Measurements from ENCODE around the gene GTPBP2. TPM values are rescaled to one million over a fixed set of nuclear protein-coding genes. Genes with fewer than 3 reads are reported as not detected.

Gene GTPBP2
- total RNA-seq, 2 experiments from 2014 or later: 46.2 to 55.3 TPM

GRCh38 chr6:43623880-43624785, 4.9 kb downstream of the GTPBP2 start:
- H3K4me3 Mint-ChIP-seq: no peak overlapping the region
- H3K27ac Mint-ChIP-seq: peak overlapping the region; percentile 35

DNA sequence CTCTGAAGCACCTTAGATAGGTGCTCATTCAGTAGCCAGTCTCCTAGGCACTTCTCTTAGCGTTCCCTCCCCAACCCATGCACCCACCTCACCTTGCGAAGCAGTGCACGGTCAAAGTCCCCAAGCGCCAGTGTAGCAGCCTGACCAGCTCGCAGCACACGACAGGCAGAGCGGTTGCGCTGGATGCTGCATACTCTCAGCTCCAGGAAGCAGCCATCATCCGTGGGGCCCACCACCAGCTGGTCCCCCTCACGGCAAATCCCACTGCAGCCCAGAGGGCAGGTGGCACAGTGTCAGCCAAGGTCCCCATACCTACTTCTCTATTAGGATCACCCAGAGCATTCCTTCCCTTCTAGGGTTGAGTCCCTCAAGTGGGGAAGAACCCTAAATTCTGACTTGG, 6.5 kb downstream of the GTPBP2 start:
- no peak for ATAC-seq
- H3K4me3 Mint-ChIP-seq: no peak overlapping the region
- no peak for DNase-seq
- no peaks in the 10 kb centered on the region for H3K27me3 Mint-ChIP-seq
- peaks cover 40% of the 10 kb centered on the region for H3K36me3 Mint-ChIP-seq (ENCODE audit: low read depth)
- H3K9me3 Mint-ChIP-seq: no peaks in the 10 kb centered on the region
- ChIA-PET CTCF (interaction anchor here (1.6 kb wide), 1 partner anchor 14 kb away, joined by 5 read pairs; no protein-coding TSS in a partner anchor), POLR2A (interaction anchor here (1.2 kb wide), 1 partner anchor 106 kb away, joined by 3 read pairs; the partner anchor contains the start of genes POLR1C and YIPF3)
- H3K4me1 Mint-ChIP-seq (ENCODE audit: low read depth): peaks cover 9% of the 10 kb centered on the region
- no peak for TF ChIP-seq CTCF (IDR thresholded peaks at IDR 0.05)
- no peak overlapping the region for H3K27ac Mint-ChIP-seq
- intact Hi-C loops (cut with micrococcal nuclease): no loop called here

More at GRCh38 chr6:43623880-43624785, 4.9 kb downstream of the GTPBP2 start:
- Mint-ChIP-seq H3K9me3 (no peaks in the 10 kb centered on the region), H3K36me3 (ENCODE audit: low read depth) (peaks cover 45% of the 10 kb centered on the region), H3K4me1 (ENCODE audit: low read depth) (peaks cover 18% of the 10 kb centered on the region), H3K27me3 (no peaks in the 10 kb centered on the region)
- no peak for TF ChIP-seq CTCF (IDR thresholded peaks at IDR 0.05)
- ATAC-seq (no peak), DNase-seq (no peak)
- intact Hi-C loops (cut with micrococcal nuclease): no loop called here
- CTCF ChIA-PET: no interaction called here
- POLR2A ChIA-PET: interaction anchor here (1.2 to 1.6 kb wide), 2 partner anchors 10 to 16 kb away, joined by 3 to 5 read pairs; no protein-coding TSS in a partner anchor

- CTCF ChIA-PET: interaction anchor here (1.6 kb wide), 1 partner anchor 14 kb away, joined by 5 read pairs; no protein-coding TSS in a partner anchor
- peaks cover 36% of the 10 kb centered on the region for H3K36me3 Mint-ChIP-seq (ENCODE audit: low read depth)
- H3K4me3 Mint-ChIP-seq: no peak overlapping the region
- POLR2A ChIA-PET: interaction anchor here (1.2 kb wide), 1 partner anchor 105 kb away, joined by 3 read pairs; the partner anchor contains the start of genes POLR1C and YIPF3
- peaks cover 2% of the 10 kb centered on the region for H3K4me1 Mint-ChIP-seq (ENCODE audit: low read depth)
- H3K27ac Mint-ChIP-seq: no peak overlapping the region
- no peaks in the 10 kb centered on the region for H3K9me3 Mint-ChIP-seq
- no peak for TF ChIP-seq CTCF (IDR thresholded peaks at IDR 0.05)
- DNase-seq (no peak), ATAC-seq (no peak)
- no peaks in the 10 kb centered on the region for H3K27me3 Mint-ChIP-seq
- intact Hi-C loops (cut with micrococcal nuclease): no loop called here
Observed at GRCh38 chr6:43621836-43622180, 7.3 kb downstream of the GTPBP2 start.

GRCh38 chr6:43621078-43621835, 7.8 kb downstream of the GTPBP2 start:
- no peaks in the 10 kb centered on the region for H3K27me3 Mint-ChIP-seq
- peaks cover 35% of the 10 kb centered on the region for H3K36me3 Mint-ChIP-seq (ENCODE audit: low read depth)
- H3K9me3 Mint-ChIP-seq: no peaks in the 10 kb centered on the region
- TF ChIP-seq CTCF (IDR thresholded peaks at IDR 0.05): no peak
- intact Hi-C loops (cut with micrococcal nuclease): no loop called here
- DNase-seq (no peak), ATAC-seq (no peak)
- H3K4me3 Mint-ChIP-seq: no peak overlapping the region
- H3K4me1 Mint-ChIP-seq (ENCODE audit: low read depth): no peaks in the 10 kb centered on the region
- CTCF ChIA-PET: interaction anchor here (4.6 kb wide), 1 partner anchor 13 kb away, joined by 33 read pairs; no protein-coding TSS in a partner anchor
- no peak overlapping the region for H3K27ac Mint-ChIP-seq
- POLR2A ChIA-PET: interaction anchor here (1.2 to 2.1 kb wide), 2 partner anchors 9 to 104 kb away, joined by 3 to 10 read pairs; partner anchors contain the start of genes GTPBP2, POLR1C and YIPF3

Measured in activated CD8-positive, alpha-beta T cell treated with anti-CD3 and anti-CD28 coated beads for 36 hours (primary cell).